Measurements from ENCODE around the gene GOLPH3.

Gene GOLPH3

GRCh38 chr5:32197032-32197431, 22.9 kb upstream of the GOLPH3 start:
- Histone ChIP-seq H3K27me3 (no peaks in the 10 kb centered on the region), H3K4me1 (peaks cover 0 to 20% (median 11%) of the 10 kb centered on the region in 4 donors), H3K36me3 (no peaks in the 10 kb centered on the region), H3K27ac (no peak overlapping the region), H3K4me3 (no peak overlapping the region), H3K9me3 (no peaks in the 10 kb centered on the region)
- no peak for DNase-seq
- intact Hi-C loops (cut with DNase I; ENCODE audit: low total_unique reads) = no loop called here
- TF ChIP-seq CTCF (IDR thresholded peaks at IDR 0.05) = no peak

GRCh38 chr5:32195265-32195664, 21.1 kb upstream of the GOLPH3 start:
- intact Hi-C loops (cut with DNase I; ENCODE audit: low total_unique reads) = no loop called here
- no peaks in the 10 kb centered on the region for H3K9me3 ChIP-seq
- no peak for TF ChIP-seq CTCF (IDR thresholded peaks at IDR 0.05)
- H3K27me3 ChIP-seq = no peaks in the 10 kb centered on the region
- peaks cover 0 to 14% (median 9%) of the 10 kb centered on the region in 4 donors for H3K4me1 ChIP-seq
- peak in 1 of 2 donors; percentile 20 for DNase-seq
- H3K36me3 ChIP-seq = no peaks in the 10 kb centered on the region
- no peak overlapping the region for H3K4me3 ChIP-seq
- H3K27ac ChIP-seq = no peak overlapping the region

- no peak for TF ChIP-seq CTCF (IDR thresholded peaks at IDR 0.05)
- no peaks in the 10 kb centered on the region for H3K27me3 ChIP-seq
- peak overlapping the region; percentile 49 to 50 for H3K27ac ChIP-seq
- peaks cover 0 to 14% (median 9%) of the 10 kb centered on the region in 4 donors for H3K4me1 ChIP-seq
- H3K4me3 ChIP-seq = peak overlapping the region; percentile 17 to 28
- no peaks in the 10 kb centered on the region for H3K9me3 ChIP-seq
- peak; percentile 89 to 95 for DNase-seq
- intact Hi-C loops (cut with DNase I; ENCODE audit: low total_unique reads) = no loop called here
- no peaks in the 10 kb centered on the region for H3K36me3 ChIP-seq
Observed at GRCh38 chr5:32193591-32193990, 19.5 kb upstream of the GOLPH3 start.

- no peak for TF ChIP-seq CTCF (IDR thresholded peaks at IDR 0.05)
- peaks cover 0 to 14% (median 9%) of the 10 kb centered on the region in 4 donors for H3K4me1 ChIP-seq
- no peak for DNase-seq
- intact Hi-C loops (cut with DNase I; ENCODE audit: low total_unique reads) = no loop called here
- H3K27ac ChIP-seq = no peak overlapping the region
- no peak overlapping the region for H3K4me3 ChIP-seq
- no peaks in the 10 kb centered on the region for H3K36me3 ChIP-seq
- H3K27me3 ChIP-seq = no peaks in the 10 kb centered on the region
- peaks cover 0 to 2% (median 0%) of the 10 kb centered on the region in 3 donors for H3K9me3 ChIP-seq
Observed at GRCh38 chr5:32190095-32190494, 16.0 kb upstream of the GOLPH3 start.

- Histone ChIP-seq H3K27me3 (no peaks in the 10 kb centered on the region), H3K27ac (no peak overlapping the region), H3K4me3 (no peak overlapping the region), H3K4me1 (no peaks in the 10 kb centered on the region), H3K36me3 (no peaks in the 10 kb centered on the region), H3K9me3 (peaks cover 0 to 2% (median 0%) of the 10 kb centered on the region in 3 donors)
- DNase-seq = no peak
- intact Hi-C loops (cut with DNase I; ENCODE audit: low total_unique reads) = no loop called here
- no peak for TF ChIP-seq CTCF (IDR thresholded peaks at IDR 0.05)
Observed at GRCh38 chr5:32187675-32188074, 13.6 kb upstream of the GOLPH3 start.
